CD4-positive, alpha-beta T cell (primary cell): ENCODE measurements around the gene MED15. TPM values are rescaled to one million over a fixed set of nuclear protein-coding genes. Genes with fewer than 3 reads are reported as not detected.

ENCODE experiments used
- ATAC-seq: fragments of 200-7000 bp; cut with Tn5 transposase; one replicate; pipeline ENCODE4 v1.10.0; 2022; ENCODE audit warnings: mild to moderate bottlenecking; ENCODE audit not compliant: poor library complexity
- CTCF ChIA-PET: fragments of 350-600 bp; sonication (Branson Sonifier 250); formaldehyde crosslinking; loops from one replicate; lab custom pipeline; 2021; ENCODE audit warnings: antibody characterized with exemption, inconsistent platforms; lab: Charles Lee
- POLR2A ChIA-PET: fragments of 350-600 bp; sonication (Branson Sonifier 250); formaldehyde crosslinking; loops from one replicate; lab custom pipeline; 2021; ENCODE audit warnings: antibody characterized with exemption, inconsistent platforms; lab: Charles Lee
- DNase-seq, 14 experiments: peaks; one replicate each; pipeline ENCODE4 v3.0.0-alpha.2; 2013 to 2020; ENCODE audit warnings: mixed read lengths in 2 of 14
- H3K27ac ChIP-seq, 2 donors: one replicate each; pipeline versions ENCODE4 v1.5.1 to v1.7.0; 2013; ENCODE audit warnings: low read length in 2 of 2, low read depth in 1 of 2, mild to moderate bottlenecking in 1 of 2
- H3K27me3 ChIP-seq, 2 experiments: 1 replicate in 1 of 2; 2 replicates in 1 of 2; pipeline versions ENCODE4 v1.6.1 to v1.7.0; 2013; ENCODE audit warnings: low read length in 2 of 2, control low read depth in 1 of 2, mild to moderate bottlenecking in 1 of 2, moderate library complexity in 1 of 2; ENCODE audit not compliant: insufficient read depth in 2 of 2, control insufficient read depth in 1 of 2
- H3K36me3 ChIP-seq: one replicate; pipeline ENCODE4 v1.6.1; 2013; ENCODE audit warnings: low read length, control low read depth; ENCODE audit not compliant: insufficient read depth
- H3K4me1 ChIP-seq: one replicate; pipeline ENCODE4 v1.6.1; 2013; ENCODE audit warnings: low read length, control low read depth; ENCODE audit not compliant: insufficient read depth
- H3K4me3 ChIP-seq: one replicate; pipeline ENCODE4 v1.5.1; 2013; ENCODE audit warnings: mild to moderate bottlenecking, low read length, moderate library complexity
- H3K9me3 ChIP-seq, 2 experiments: 1 replicate in 1 of 2; 2 replicates in 1 of 2; pipeline versions ENCODE4 v1.6.1 to v1.7.0; 2013; ENCODE audit warnings: low read length in 2 of 2, mild to moderate bottlenecking in 2 of 2, control low read depth in 1 of 2, moderate library complexity in 1 of 2; ENCODE audit not compliant: control insufficient read depth in 1 of 2, insufficient read depth in 1 of 2
- H3K27ac Mint-ChIP-seq: one replicate; pipeline ENCODE4 v1.8.0; 2020; ENCODE audit warnings: mixed read lengths
- H3K27me3 Mint-ChIP-seq: one replicate; pipeline ENCODE4 v1.8.0; 2021; ENCODE audit warnings: mixed read lengths
- H3K36me3 Mint-ChIP-seq: one replicate; pipeline ENCODE4 v1.8.0; 2021; ENCODE audit warnings: low read depth, mixed read lengths
- H3K4me1 Mint-ChIP-seq: one replicate; pipeline ENCODE4 v1.8.0; 2021; ENCODE audit warnings: low read depth, mixed read lengths
- H3K4me3 Mint-ChIP-seq: one replicate; pipeline ENCODE4 v1.8.0; 2020; ENCODE audit warnings: mild to moderate bottlenecking, mixed read lengths
- H3K9me3 Mint-ChIP-seq: one replicate; pipeline ENCODE4 v1.8.0; 2020; ENCODE audit warnings: mixed read lengths
- CTCF ChIP-seq: fragments of 200-600 bp; IDR thresholded peaks from one replicate; pipeline ENCODE4 v1.8.0; 2022; ENCODE audit warnings: antibody characterized with exemption, mild to moderate bottlenecking
- intact Hi-C, 2 experiments: fragments of 100-400 bp; cut with DNase I in 1 of 2; cut with micrococcal nuclease in 1 of 2; formaldehyde crosslinking; loops; one replicate each; pipeline versions ENCODE4 v1.15.1 to v1.9.0; 2023 to 2025; cut with DNase I, micrococcal nuclease
- total RNA-seq, 174 experiments: library from RNA in 2 of 174; stranded (reverse) in 2 of 174; gene quantifications; one replicate each; pipeline ENCODE4 v1.2.3 and lab custom pipeline; 2021 to 2026

Gene MED15
- total RNA-seq, 2 experiments from 2014 or later = 181 to 191 TPM

- H3K27ac Mint-ChIP-seq = peak overlapping the region; percentile 71
- no peak overlapping the region for H3K4me3 ChIP-seq
- H3K36me3 ChIP-seq = peaks cover 52% of the 10 kb centered on the region
- TF ChIP-seq CTCF = no peak
- H3K27ac ChIP-seq = no peak overlapping the region
- H3K9me3 ChIP-seq = no peaks in the 10 kb centered on the region
- CTCF ChIA-PET = interaction anchor here (1.3 kb wide), 1 partner anchor 32 kb away, joined by 4 read pairs; no protein-coding TSS in a partner anchor
- peak overlapping the region; percentile 40 for H3K4me3 Mint-ChIP-seq
- no peaks in the 10 kb centered on the region for H3K27me3 ChIP-seq
- peaks cover 56% of the 10 kb centered on the region for H3K4me1 ChIP-seq
- peaks cover 54% of the 10 kb centered on the region for H3K36me3 Mint-ChIP-seq
- H3K27me3 Mint-ChIP-seq = no peaks in the 10 kb centered on the region
- ATAC-seq = no peak
- H3K4me1 Mint-ChIP-seq = peaks cover 64% of the 10 kb centered on the region
- intact Hi-C loops = no loop called here
- POLR2A ChIA-PET = interaction anchor here (0.7 to 2.1 kb wide), 4 partner anchors 23 to 36 kb away, joined by 4 to 10 read pairs (median 6); partner anchors contain the start of gene MED15
- no peaks in the 10 kb centered on the region for H3K9me3 Mint-ChIP-seq
- no peak for DNase-seq
These were observed 25.0 kb downstream of the MED15 start for GRCh38 chr22:20532256-20532993.

GRCh38 chr22:20533095-20533878, 25.9 kb downstream of the MED15 start:
- Mint-ChIP-seq H3K9me3 (no peaks in the 10 kb centered on the region), H3K4me1 (peaks cover 65% of the 10 kb centered on the region), H3K27ac (peak overlapping the region; percentile 71), H3K36me3 (peaks cover 54% of the 10 kb centered on the region), H3K27me3 (no peaks in the 10 kb centered on the region), H3K4me3 (no peak overlapping the region)
- no peak overlapping the region for H3K27ac ChIP-seq
- POLR2A ChIA-PET = interaction anchor here (0.7 to 2.1 kb wide), 5 partner anchors 23 to 35 kb away, joined by 4 to 10 read pairs (median 8); partner anchors contain the start of gene MED15
- peaks cover 54% of the 10 kb centered on the region for H3K36me3 ChIP-seq
- intact Hi-C loops = no loop called here
- CTCF ChIA-PET = no interaction called here
- no peak overlapping the region for H3K4me3 ChIP-seq
- ATAC-seq (no peak), DNase-seq (no peak)
- no peaks in the 10 kb centered on the region for H3K27me3 ChIP-seq
- no peaks in the 10 kb centered on the region for H3K9me3 ChIP-seq
- H3K4me1 ChIP-seq = peaks cover 56% of the 10 kb centered on the region
- no peak for TF ChIP-seq CTCF

- ATAC-seq = no peak
These were observed 26.5 kb downstream of the MED15 start for GRCh38 chr22:20533879-20534265.

More at GRCh38 chr22:20533879-20534265, 26.5 kb downstream of the MED15 start:
- peak overlapping the region; percentile 71 for H3K27ac Mint-ChIP-seq
- H3K27me3 Mint-ChIP-seq = no peaks in the 10 kb centered on the region
- no peaks in the 10 kb centered on the region for H3K9me3 Mint-ChIP-seq
- peaks cover 56% of the 10 kb centered on the region for H3K4me1 ChIP-seq
- no peak overlapping the region for H3K27ac ChIP-seq
- H3K4me3 Mint-ChIP-seq = peak overlapping the region; percentile 20
- no peaks in the 10 kb centered on the region for H3K9me3 ChIP-seq
- peaks cover 65% of the 10 kb centered on the region for H3K4me1 Mint-ChIP-seq
- H3K27me3 ChIP-seq = no peaks in the 10 kb centered on the region
- H3K36me3 ChIP-seq = peaks cover 52% of the 10 kb centered on the region
- DNase-seq = no peak
- no peak for TF ChIP-seq CTCF
- ChIA-PET POLR2A (interaction anchor here (1.1 to 2.1 kb wide), 3 partner anchors 23 to 27 kb away, joined by 4 to 9 read pairs (median 8); partner anchors contain the start of gene MED15), CTCF (no interaction called here)
- intact Hi-C loops = no loop called here
- H3K36me3 Mint-ChIP-seq = peaks cover 54% of the 10 kb centered on the region
- no peak overlapping the region for H3K4me3 ChIP-seq
